Neural cell (in vitro differentiated cells): ENCODE data around the gene PLIN3. TPM values are rescaled to one million over a fixed set of nuclear protein-coding genes. Genes with fewer than 3 reads are reported as not detected.
"Not testable (repeated sequence)": the region's sequence is repeated elsewhere in the genome, so short reads cannot be mapped to it uniquely, and the experiment has no call there.

Source experiments
- H2AFZ ChIP-seq: fragments of 200-600, 300-800 bp; sonication (generic), shearing (Covaris generic); 2 replicates; pipeline ENCODE4 v1.6.0; 2014; ENCODE audit warnings: low read depth, mild to moderate bottlenecking, antibody characterized with exemption, low read length, moderate library complexity
- H3F3A ChIP-seq: fragments of 200-600 bp; shearing (Covaris generic); 2 replicates; pipeline ENCODE4 v1.6.1; 2016; ENCODE audit warnings: mild to moderate bottlenecking, moderate library complexity, mixed read lengths, antibody characterized with exemption, low read length; ENCODE audit not compliant: insufficient read depth, poor library complexity, severe bottlenecking
- H3K27ac ChIP-seq: fragments of 200-600, 300-800 bp; sonication (generic), shearing (Covaris generic); 2 replicates; pipeline ENCODE4 v1.5.1; 2014; ENCODE audit warnings: mild to moderate bottlenecking, low read length, moderate library complexity
- H3K27me3 ChIP-seq: fragments of 300-800, 200-600 bp; sonication (generic), shearing (Covaris generic); 2 replicates; pipeline ENCODE4 v1.6.0; 2014; ENCODE audit warnings: mild to moderate bottlenecking, low read depth, low read length, moderate library complexity; ENCODE audit not compliant: insufficient read depth
- H3K36me3 ChIP-seq: fragments of 300-800, 200-600 bp; sonication (generic), shearing (Covaris generic); 2 replicates; pipeline ENCODE4 v1.5.1; 2014; ENCODE audit warnings: mild to moderate bottlenecking, antibody characterized with exemption, low read length, moderate library complexity; ENCODE audit not compliant: insufficient read depth
- H3K4me2 ChIP-seq: fragments of 300-800, 200-600 bp; sonication (generic), shearing (Covaris generic); 2 replicates; pipeline ENCODE4 v1.6.0; 2014; ENCODE audit warnings: mild to moderate bottlenecking, low read length
- H3K4me3 ChIP-seq: fragments of 300-800, 200-600 bp; sonication (generic), shearing (Covaris generic); 2 replicates; pipeline ENCODE4 v1.5.1; 2014; ENCODE audit warnings: mild to moderate bottlenecking, low read length, moderate library complexity
- H3K79me2 ChIP-seq: fragments of 200-600 bp; shearing (Covaris generic); replicated peaks from 2 replicates; pipeline ENCODE4 v1.6.0; 2014; ENCODE audit warnings: mild to moderate bottlenecking, low read length, moderate library complexity; ENCODE audit not compliant: insufficient read depth
- H3K9ac ChIP-seq: fragments of 300-800, 200-600 bp; sonication (generic), shearing (Covaris generic); 2 replicates; pipeline ENCODE4 v1.6.1; 2016; ENCODE audit warnings: mild to moderate bottlenecking, low read length, mixed read lengths
- H3K9me2 ChIP-seq: fragments of 200-600 bp; shearing (Covaris generic); 2 replicates; pipeline ENCODE4 v1.6.1; 2016; ENCODE audit warnings: mild to moderate bottlenecking, low read length, mixed read lengths; ENCODE audit not compliant: insufficient read depth
- H3K9me3 ChIP-seq: fragments of 200-600, 300-800 bp; sonication (generic), shearing (Covaris generic); 2 replicates; pipeline ENCODE4 v1.6.1; 2016; ENCODE audit warnings: mild to moderate bottlenecking, mixed run types, low read length, moderate library complexity, mixed read lengths
- H4K20me1 ChIP-seq: fragments of 200-600 bp; shearing (Covaris generic); 2 replicates; pipeline ENCODE4 v1.6.1; 2016; ENCODE audit warnings: mild to moderate bottlenecking, mixed run types; ENCODE audit not compliant: insufficient read depth
- EP300 ChIP-seq: fragments of 450-650 bp; conservative IDR thresholded peaks from 2 replicates; pipeline ENCODE4 v1.6.1; 2014; ENCODE audit warnings: antibody characterized with exemption, mild to moderate bottlenecking, moderate library complexity; ENCODE audit not compliant: poor library complexity, severe bottlenecking
- EZH2 ChIP-seq: fragments of 200-600, 300-800 bp; shearing (Covaris generic), sonication (generic); IDR thresholded peaks from 2 replicates; pipeline ENCODE4 v1.6.1; 2014; ENCODE audit warnings: antibody characterized with exemption, low read length, borderline replicate concordance, mild to moderate bottlenecking; ENCODE audit not compliant: insufficient read depth, poor library complexity, severe bottlenecking
- MXI1 ChIP-seq: fragments of 450-650 bp; conservative IDR thresholded peaks from 2 replicates; pipeline ENCODE4 v1.6.1; 2014; ENCODE audit warnings: antibody characterized with exemption, mild to moderate bottlenecking; ENCODE audit not compliant: poor library complexity, severe bottlenecking
- POLR2AphosphoS5 ChIP-seq: IDR thresholded peaks from 2 replicates; pipeline ENCODE4 v1.6.1; 2012
- RAD21 ChIP-seq: fragments of 450-650 bp; conservative IDR thresholded peaks from 2 replicates; pipeline ENCODE4 v1.6.1; 2014; ENCODE audit warnings: antibody characterized with exemption, mild to moderate bottlenecking, moderate library complexity
- SMC3 ChIP-seq: fragments of 450-650 bp; conservative IDR thresholded peaks from 2 replicates; pipeline ENCODE4 v1.6.1; 2014; ENCODE audit warnings: antibody characterized with exemption, mild to moderate bottlenecking, moderate library complexity; ENCODE audit not compliant: poor library complexity
- TAF1 ChIP-seq: IDR thresholded peaks from 2 replicates; pipeline ENCODE4 v1.6.1; 2012; ENCODE audit warnings: low read depth
- polyA plus RNA-seq: library from polyadenylated mRNA; depleted of rRNA; stranded (reverse); fragments of >200 nt; gene quantifications from 2 replicates; pipeline ENCODE4 v1.2.3, GENCODE V29; 2014
- TF ChIP-seq, protein P1 (sequence below): IDR thresholded peaks from 2 replicates; pipeline ENCODE4 v1.6.1; 2012; ENCODE audit warnings: borderline replicate concordance
- TF ChIP-seq, protein P2 (sequence below): fragments of 450-650 bp; IDR thresholded peaks from 2 replicates; pipeline ENCODE4 v1.5.1; 2014; ENCODE audit warnings: antibody characterized with exemption, mild to moderate bottlenecking, moderate library complexity; ENCODE audit not compliant: poor library complexity, severe bottlenecking

Gene PLIN3
- polyA plus RNA-seq, 1 donor from 2014 or later: 0.71 TPM

DNA sequence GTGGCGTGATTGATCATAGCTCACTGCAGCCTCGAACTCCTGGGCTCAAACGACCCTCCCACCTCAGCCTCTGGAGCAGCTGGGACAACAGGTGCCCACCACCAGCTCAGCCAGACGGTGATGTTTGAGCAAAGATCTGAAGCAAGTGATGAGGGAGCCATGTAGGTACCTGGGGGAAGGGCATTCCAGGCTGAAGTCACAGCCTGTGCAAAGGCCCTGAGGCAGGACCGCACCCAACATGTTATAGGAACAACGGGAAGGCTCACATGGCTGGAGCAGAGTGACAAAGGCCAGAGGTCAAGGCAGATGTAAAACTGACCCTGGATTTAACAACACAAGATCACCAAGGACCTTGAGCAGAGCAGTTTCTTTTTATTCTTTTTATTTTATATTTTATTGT is 61.1 kb downstream of the PLIN3 start:
- no peak overlapping the region for H3K4me3 ChIP-seq
- H3K9me3 ChIP-seq: no peaks in the 10 kb centered on the region
- TF ChIP-seq, protein P1, sequence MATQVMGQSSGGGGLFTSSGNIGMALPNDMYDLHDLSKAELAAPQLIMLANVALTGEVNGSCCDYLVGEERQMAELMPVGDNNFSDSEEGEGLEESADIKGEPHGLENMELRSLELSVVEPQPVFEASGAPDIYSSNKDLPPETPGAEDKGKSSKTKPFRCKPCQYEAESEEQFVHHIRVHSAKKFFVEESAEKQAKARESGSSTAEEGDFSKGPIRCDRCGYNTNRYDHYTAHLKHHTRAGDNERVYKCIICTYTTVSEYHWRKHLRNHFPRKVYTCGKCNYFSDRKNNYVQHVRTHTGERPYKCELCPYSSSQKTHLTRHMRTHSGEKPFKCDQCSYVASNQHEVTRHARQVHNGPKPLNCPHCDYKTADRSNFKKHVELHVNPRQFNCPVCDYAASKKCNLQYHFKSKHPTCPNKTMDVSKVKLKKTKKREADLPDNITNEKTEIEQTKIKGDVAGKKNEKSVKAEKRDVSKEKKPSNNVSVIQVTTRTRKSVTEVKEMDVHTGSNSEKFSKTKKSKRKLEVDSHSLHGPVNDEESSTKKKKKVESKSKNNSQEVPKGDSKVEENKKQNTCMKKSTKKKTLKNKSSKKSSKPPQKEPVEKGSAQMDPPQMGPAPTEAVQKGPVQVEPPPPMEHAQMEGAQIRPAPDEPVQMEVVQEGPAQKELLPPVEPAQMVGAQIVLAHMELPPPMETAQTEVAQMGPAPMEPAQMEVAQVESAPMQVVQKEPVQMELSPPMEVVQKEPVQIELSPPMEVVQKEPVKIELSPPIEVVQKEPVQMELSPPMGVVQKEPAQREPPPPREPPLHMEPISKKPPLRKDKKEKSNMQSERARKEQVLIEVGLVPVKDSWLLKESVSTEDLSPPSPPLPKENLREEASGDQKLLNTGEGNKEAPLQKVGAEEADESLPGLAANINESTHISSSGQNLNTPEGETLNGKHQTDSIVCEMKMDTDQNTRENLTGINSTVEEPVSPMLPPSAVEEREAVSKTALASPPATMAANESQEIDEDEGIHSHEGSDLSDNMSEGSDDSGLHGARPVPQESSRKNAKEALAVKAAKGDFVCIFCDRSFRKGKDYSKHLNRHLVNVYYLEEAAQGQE: no peak
- TF ChIP-seq, protein P2, sequence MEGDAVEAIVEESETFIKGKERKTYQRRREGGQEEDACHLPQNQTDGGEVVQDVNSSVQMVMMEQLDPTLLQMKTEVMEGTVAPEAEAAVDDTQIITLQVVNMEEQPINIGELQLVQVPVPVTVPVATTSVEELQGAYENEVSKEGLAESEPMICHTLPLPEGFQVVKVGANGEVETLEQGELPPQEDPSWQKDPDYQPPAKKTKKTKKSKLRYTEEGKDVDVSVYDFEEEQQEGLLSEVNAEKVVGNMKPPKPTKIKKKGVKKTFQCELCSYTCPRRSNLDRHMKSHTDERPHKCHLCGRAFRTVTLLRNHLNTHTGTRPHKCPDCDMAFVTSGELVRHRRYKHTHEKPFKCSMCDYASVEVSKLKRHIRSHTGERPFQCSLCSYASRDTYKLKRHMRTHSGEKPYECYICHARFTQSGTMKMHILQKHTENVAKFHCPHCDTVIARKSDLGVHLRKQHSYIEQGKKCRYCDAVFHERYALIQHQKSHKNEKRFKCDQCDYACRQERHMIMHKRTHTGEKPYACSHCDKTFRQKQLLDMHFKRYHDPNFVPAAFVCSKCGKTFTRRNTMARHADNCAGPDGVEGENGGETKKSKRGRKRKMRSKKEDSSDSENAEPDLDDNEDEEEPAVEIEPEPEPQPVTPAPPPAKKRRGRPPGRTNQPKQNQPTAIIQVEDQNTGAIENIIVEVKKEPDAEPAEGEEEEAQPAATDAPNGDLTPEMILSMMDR: no peak
- TF ChIP-seq RAD21 (no peak), MXI1 (no peak), EP300 (no peak), POLR2AphosphoS5 (no peak), SMC3 (no peak), TAF1 (no peak), EZH2 (no peak)
- H3K9ac ChIP-seq: no peak overlapping the region
- no peak overlapping the region for H3K27ac ChIP-seq
- H3K79me2 ChIP-seq: no peaks in the 10 kb centered on the region
- no peak overlapping the region for H2AFZ ChIP-seq
- H3K36me3 ChIP-seq: no peaks in the 10 kb centered on the region
- H3F3A ChIP-seq: no peaks in the 10 kb centered on the region
- H3K9me2 ChIP-seq: no peaks in the 10 kb centered on the region
- no peaks in the 10 kb centered on the region for H4K20me1 ChIP-seq
- no peaks in the 10 kb centered on the region for H3K27me3 ChIP-seq
- H3K4me2 ChIP-seq: no peak overlapping the region

DNA sequence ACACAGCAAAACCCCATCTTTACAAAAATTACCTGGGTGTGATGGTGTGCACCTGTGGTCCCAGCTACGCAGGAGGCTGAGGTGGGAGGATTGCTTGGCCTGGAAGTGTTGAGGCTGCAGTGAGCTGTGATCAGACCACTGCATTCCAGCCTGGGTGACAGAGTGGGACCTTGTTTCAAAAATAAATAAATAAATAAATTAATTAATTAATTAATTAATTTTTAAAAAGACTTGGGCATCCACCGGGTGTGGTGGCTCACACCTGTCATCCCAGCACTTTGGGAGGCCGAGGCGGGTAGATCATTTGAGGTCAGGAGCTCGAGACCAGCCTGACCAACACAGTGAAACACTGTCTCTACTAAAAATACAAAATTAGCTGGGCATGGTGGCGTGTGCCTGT is 62.3 kb downstream of the PLIN3 start:
- not testable (repeated sequence) for H2AFZ ChIP-seq, H3K9me2 ChIP-seq, H4K20me1 ChIP-seq, H3K27ac ChIP-seq, H3K79me2 ChIP-seq, H3K9me3 ChIP-seq, H3K9ac ChIP-seq, H3K27me3 ChIP-seq, H3K4me2 ChIP-seq, H3F3A ChIP-seq, H3K4me3 ChIP-seq, H3K36me3 ChIP-seq
